Renal pelvis (tissue), 12 donors: ENCODE data around the gene CEP164. TPM values are rescaled to one million over a fixed set of nuclear protein-coding genes. Genes with fewer than 3 reads are reported as not detected.

Source experiments
- DNase-seq: peaks from one replicate; pipeline ENCODE4 v3.0.0-alpha.2; 2013
- long read RNA-seq, 16 experiments: transcript quantifications; one replicate each; lab custom pipeline, GENCODE V29; 2026
- polyA plus RNA-seq, 3 donors: library from polyadenylated mRNA; unstranded; fragments of 120-200 nt; gene quantifications; one replicate each; pipeline ENCODE4 v1.2.1, GENCODE V29; 2013; ENCODE audit not compliant: insufficient read length in 3 of 3

CEP164 gene
- polyA plus RNA-seq, result 10 to 100 TPM; 27.3 to 39.7 (median 38.0) TPM
- long read RNA-seq, donor 1, partial matches to known transcripts, result 0 of 5 reads
- long read RNA-seq, donor 1, other reads (novel, unspliced or antisense), result 0 of 5 reads
- long read RNA-seq, donor 2, transcript CEP164-204 (5 exons, 585 nt), result major isoform, 5 of 14 reads
- long read RNA-seq, donor 2, transcript CEP164-211 (4 exons, 492 nt), result major isoform, 5 of 14 reads
- long read RNA-seq, donor 2, partial matches to known transcripts, result 0 of 14 reads
- long read RNA-seq, donor 2, other reads (novel, unspliced or antisense), result 0 of 14 reads
- long read RNA-seq, donor 3, partial matches to known transcripts, result 0 of 7 reads
- long read RNA-seq, donor 3, other reads (novel, unspliced or antisense), result 0 of 7 reads
- long read RNA-seq, donor 4, partial matches to known transcripts, result 9 of 10 reads
- long read RNA-seq, donor 4, other reads (novel, unspliced or antisense), result 0 of 10 reads
- long read RNA-seq, donor 5, partial matches to known transcripts, result 0 of 6 reads
- long read RNA-seq, donor 5, other reads (novel, unspliced or antisense), result 0 of 6 reads
- long read RNA-seq, donor 6, transcript CEP164-204 (5 exons, 585 nt), result major isoform, 5 of 15 reads
- long read RNA-seq, donor 6, partial matches to known transcripts, result 0 of 15 reads
- long read RNA-seq, donor 6, other reads (novel, unspliced or antisense), result 0 of 15 reads
- long read RNA-seq, donor 7, partial matches to known transcripts, result 0 of 10 reads
- long read RNA-seq, donor 7, other reads (novel, unspliced or antisense), result 0 of 10 reads
- long read RNA-seq, donor 8, partial matches to known transcripts, result 0 of 5 reads
- long read RNA-seq, donor 8, other reads (novel, unspliced or antisense), result 0 of 5 reads
- long read RNA-seq, donor 9, partial matches to known transcripts, result 0 of 9 reads
- long read RNA-seq, donor 9, other reads (novel, unspliced or antisense), result 0 of 9 reads
- long read RNA-seq, donor 10, transcript CEP164-204 (5 exons, 585 nt), result major isoform, 5 of 6 reads
- long read RNA-seq, donor 10, partial matches to known transcripts, result 0 of 6 reads
- long read RNA-seq, donor 10, other reads (novel, unspliced or antisense), result 0 of 6 reads
- long read RNA-seq, donor 11, partial matches to known transcripts, result 0 of 5 reads
- long read RNA-seq, donor 11, other reads (novel, unspliced or antisense), result 0 of 5 reads
- long read RNA-seq, donor 12, transcript CEP164-204 (5 exons, 585 nt), result major isoform, 5 of 12 reads
- long read RNA-seq, donor 12, partial matches to known transcripts, result 0 of 12 reads
- long read RNA-seq, donor 12, other reads (novel, unspliced or antisense), result 0 of 12 reads
- long read RNA-seq, donor 13, transcript CEP164-205 (4 exons, 1,407 nt), result major isoform, 7 of 26 reads
- long read RNA-seq, donor 13, partial matches to known transcripts, result 12 of 26 reads
- long read RNA-seq, donor 13, other reads (novel, unspliced or antisense), result 0 of 26 reads
- long read RNA-seq, donor 14, result 0 reads
- long read RNA-seq, donor 15, partial matches to known transcripts, result 0 of 12 reads
- long read RNA-seq, donor 15, other reads (novel, unspliced or antisense), result 0 of 12 reads
- long read RNA-seq, donor 16, partial matches to known transcripts, result 12 of 20 reads
- long read RNA-seq, donor 16, other reads (novel, unspliced or antisense), result 0 of 20 reads

DNA sequence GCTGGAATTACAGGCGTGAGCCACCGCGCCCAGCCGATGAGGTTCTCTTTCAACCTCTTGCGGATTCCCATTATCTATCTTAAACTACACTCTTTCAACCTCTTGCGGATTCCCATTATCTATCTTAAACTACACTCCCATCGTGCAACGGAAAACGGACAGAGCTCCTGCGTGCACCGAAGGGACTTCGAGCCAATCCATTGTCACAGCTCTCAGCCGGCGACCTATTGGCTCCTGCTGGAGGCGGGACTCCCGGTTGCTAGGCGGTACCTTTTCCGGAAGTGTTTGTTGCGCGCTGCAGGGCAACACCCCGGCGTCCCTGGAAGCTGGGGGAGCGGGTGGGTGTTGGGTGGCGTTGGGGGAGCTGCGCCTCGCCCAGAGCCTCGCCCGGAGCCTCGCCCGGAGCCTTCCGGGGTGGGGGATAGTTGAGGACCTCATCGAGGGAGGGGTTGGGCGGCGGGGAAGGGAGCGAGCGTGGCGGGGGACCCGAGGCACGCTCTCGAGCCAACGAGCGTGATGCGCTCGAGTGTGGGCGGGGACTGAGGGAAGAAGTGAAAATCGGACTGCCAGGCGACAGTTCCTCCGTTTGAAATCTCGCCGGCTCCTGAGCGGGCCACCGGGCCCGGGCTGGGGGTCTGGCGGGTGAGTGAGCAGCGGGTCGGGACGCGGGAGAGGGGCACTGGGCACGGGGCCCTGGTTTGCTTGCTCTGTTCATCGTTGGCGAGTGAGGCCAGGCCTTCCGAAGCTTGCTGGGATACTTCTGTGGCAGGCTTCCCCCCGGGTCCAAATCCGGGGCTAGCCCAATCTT, at the start of gene CEP164:
CEP164 (plus strand) TSS at position 288 of the 808 bp plus-strand sequence. CDS start 10,733 bp downstream, outside the sequence.
- peak; percentile 96 for DNase-seq

GRCh38 chr11:117278347-117278746, 49.3 kb upstream of the CEP164 start:
- DNase-seq, result no peak

GRCh38 chr11:117279711-117280376, 47.8 kb upstream of the CEP164 start:
- DNase-seq, result no peak

- no peak for DNase-seq
Observed at GRCh38 chr11:117281159-117281558, 46.5 kb upstream of the CEP164 start.

DNA sequence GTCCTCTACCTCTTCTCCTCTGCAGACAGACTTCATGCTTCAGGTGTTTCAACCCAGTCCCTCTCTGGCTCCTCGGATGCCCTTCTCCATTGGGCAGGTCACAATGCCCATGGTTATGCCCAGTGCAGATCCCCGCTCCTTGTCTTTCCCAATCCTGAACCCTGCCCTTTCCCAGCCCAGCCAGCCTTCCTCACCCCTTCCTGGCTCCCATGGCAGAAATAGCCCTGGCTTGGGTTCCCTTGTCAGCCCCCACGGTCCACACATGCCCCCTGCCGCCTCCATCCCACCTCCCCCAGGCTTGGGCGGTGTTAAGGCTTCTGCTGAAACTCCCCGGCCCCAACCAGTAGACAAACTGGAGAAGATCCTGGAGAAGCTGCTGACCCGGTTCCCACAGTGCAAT, 45.8 kb upstream of the CEP164 start:
- DNase-seq, result no peak

- DNase-seq, result no peak
Observed at GRCh38 chr11:117282956-117283355, 44.7 kb upstream of the CEP164 start.

DNA sequence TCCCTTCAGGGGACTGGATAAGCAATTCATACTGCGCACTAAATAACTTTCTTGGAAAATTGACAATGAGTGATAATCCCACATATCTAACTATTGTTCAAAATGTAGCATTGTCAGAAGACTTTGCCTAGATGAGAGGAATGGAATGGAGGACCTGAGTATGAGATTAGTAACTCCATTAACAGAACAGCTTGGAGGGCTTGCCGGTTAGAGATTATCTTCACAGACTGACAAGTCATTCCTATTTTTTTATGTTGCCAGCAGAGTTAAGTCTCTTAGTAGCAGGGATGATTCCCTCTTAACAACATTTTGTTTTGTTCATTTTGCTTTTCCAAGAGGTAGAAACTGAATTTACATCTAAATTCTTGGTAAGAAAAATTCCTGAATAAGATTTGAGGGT, 43.6 kb upstream of the CEP164 start:
- DNase-seq, result no peak

DNA sequence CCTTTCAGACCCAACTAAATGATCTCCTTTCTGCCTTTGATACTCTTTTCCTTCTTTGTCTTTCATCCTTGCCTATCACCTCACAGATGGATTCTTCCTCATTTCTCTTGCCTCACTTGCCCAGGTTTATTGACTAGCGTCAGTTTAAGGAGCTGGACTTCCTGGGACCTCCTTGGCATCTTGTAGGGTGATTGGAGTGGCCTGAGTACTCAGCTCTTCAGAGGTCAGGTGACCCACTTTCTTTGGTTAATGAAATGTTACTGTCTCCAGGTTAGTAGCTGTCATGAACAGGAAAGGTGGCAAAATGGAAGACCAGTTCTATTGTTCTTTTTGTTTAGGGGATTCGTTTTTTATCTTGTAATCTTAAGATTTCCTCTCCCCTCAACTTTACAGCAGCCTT, 41.1 kb upstream of the CEP164 start:
- no peak for DNase-seq

- no peak for DNase-seq
Observed at GRCh38 chr11:117287668-117288067, 40.0 kb upstream of the CEP164 start.

DNA sequence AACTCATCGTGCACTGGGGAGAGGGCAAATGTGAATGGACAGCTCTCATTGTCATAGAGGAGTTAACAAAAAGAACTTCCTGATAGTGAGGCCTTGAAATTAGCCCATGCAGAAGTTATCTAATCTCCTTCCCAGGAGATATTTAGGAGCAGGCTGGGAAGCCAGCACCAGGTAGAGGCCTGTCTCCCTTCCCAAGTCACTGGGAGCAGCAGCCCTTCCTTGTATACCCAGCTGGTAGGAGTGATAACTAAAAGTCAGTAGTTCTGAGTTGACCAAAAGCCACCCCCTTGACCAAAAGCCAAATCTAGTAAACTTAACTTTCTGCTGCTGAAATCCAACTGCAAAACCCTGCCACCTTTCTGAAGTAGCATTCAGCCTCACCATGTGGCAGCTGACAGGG, 37.9 kb upstream of the CEP164 start:
- DNase-seq, result no peak

- DNase-seq, result no peak
Observed at GRCh38 chr11:117290809-117291396, 36.8 kb upstream of the CEP164 start, which contains the start of gene BACE1-AS. TSS of gene BACE1-AS (plus strand) at chr11:117291346.

DNA sequence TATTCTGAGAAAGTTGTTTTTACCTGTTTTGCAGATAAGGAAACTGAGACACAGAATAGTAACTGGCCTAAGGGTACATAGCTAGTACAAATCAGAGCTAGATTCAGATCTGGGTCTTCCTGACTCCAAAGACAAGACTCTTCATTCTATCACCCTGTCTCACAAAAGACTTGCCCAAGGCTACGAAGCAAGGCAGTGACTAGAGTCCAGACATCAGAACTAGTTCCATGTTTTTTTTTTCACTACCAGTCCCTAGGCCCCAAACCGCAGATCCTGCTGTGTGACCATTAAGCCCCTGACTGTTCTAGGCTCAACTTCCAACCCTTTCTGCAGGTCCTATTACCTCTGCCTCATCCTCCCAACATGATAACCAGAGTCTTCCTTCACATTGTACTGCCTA, 35.0 kb upstream of the CEP164 start:
- DNase-seq, result no peak

- DNase-seq, result no peak
Observed at GRCh38 chr11:117295438-117296137, 32.1 kb upstream of the CEP164 start.

GRCh38 chr11:117296881-117297280, 30.8 kb upstream of the CEP164 start:
- no peak for DNase-seq

GRCh38 chr11:117298195-117298594, 29.5 kb upstream of the CEP164 start:
- no peak for DNase-seq

- peak; percentile 24 for DNase-seq
Observed at GRCh38 chr11:117299351-117300282, 28.0 kb upstream of the CEP164 start.

- DNase-seq, result peak; percentile 78
Observed at GRCh38 chr11:117300283-117300663, 27.4 kb upstream of the CEP164 start.
